Fibroblast of lung (primary cell): ENCODE data around the gene COL3A1.

ENCODE experiments used
- CTCF ChIP-seq, 2 donors: IDR thresholded peaks in 1 of 2; conservative IDR thresholded peaks in 1 of 2; 1 replicate in 1 of 2; 2 replicates in 1 of 2; pipeline ENCODE4 v1.5.1; 2011 to 2012; ENCODE audit warnings: low read length in 2 of 2, control low read depth in 1 of 2, inconsistent platforms in 1 of 2, low read depth in 1 of 2, mild to moderate bottlenecking in 1 of 2
- EZH2 ChIP-seq: IDR thresholded peaks from 2 replicates; pipeline ENCODE4 v1.5.1; 2012; ENCODE audit warnings: low read length, control low read depth, mild to moderate bottlenecking; ENCODE audit errors: missing control alignments

GRCh38 chr2:189046320-189046719 is 72.1 kb downstream of the COL3A1 start:
- TF ChIP-seq CTCF (conservative IDR thresholded peaks at IDR 0.05 in 1 of 2, IDR thresholded peaks at IDR 0.05 in 1 of 2; ENCODE audit: low read depth in 1 of 2, low read length in 2 of 2) (no peak), EZH2 (no peak)
